ENCODE measurements around the gene LIPT2.

Gene LIPT2

GRCh38 chr11:74485868-74486267 lies 7.7 kb downstream of the LIPT2 start (continued):
- TF ChIP-seq SCRT2 (tag by site-specific recombination; IDR thresholded peaks at IDR 0.05) (no peak), ZNF398 (tag by site-specific recombination; IDR thresholded peaks at IDR 0.05) (no peak)

GRCh38 chr11:74480688-74481417 lies 12.7 kb downstream of the LIPT2 start:
- ChIA-PET CTCF (interaction anchor here (0.7 kb wide), 1 partner anchor 225 kb away, joined by 3 read pairs; no protein-coding TSS in a partner anchor), POLR2A (interaction anchor here (1.5 kb wide), 1 partner anchor 12 kb away, joined by 9 read pairs; the partner anchor contains the start of gene LIPT2)
- TF ChIP-seq ZFP3 (tag by site-specific recombination; IDR thresholded peaks at IDR 0.05; ENCODE audit: low read depth) (no peak), ZNF639 (tag by site-specific recombination; IDR thresholded peaks at IDR 0.05) (no peak), ZNF302 (tag by site-specific recombination; IDR thresholded peaks at IDR 0.05; ENCODE audit: low read depth) (no peak), ZSCAN16 (tag by site-specific recombination; IDR thresholded peaks at IDR 0.05) (no peak), ZNF394 (tag by site-specific recombination; IDR thresholded peaks at IDR 0.05; ENCODE audit: borderline replicate concordance) (no peak), ZNF324 (tag by site-specific recombination; IDR thresholded peaks at IDR 0.05) (no peak), KLF10 (tag by site-specific recombination; IDR thresholded peaks at IDR 0.05) (no peak), ZNF121 (tag by site-specific recombination; IDR thresholded peaks at IDR 0.05) (no peak)
- Histone ChIP-seq H3K9me3 (ENCODE audit: control insufficient read depth, insufficient read depth, low read depth, low read length) (no peaks in the 10 kb centered on the region), H3K36me3 (ENCODE audit: control insufficient read depth in 2 of 2, insufficient read depth in 1 of 2, low read length in 2 of 2) (no peaks in the 10 kb centered on the region), H3K27ac (ENCODE audit: extremely low read depth, low read depth, low read length) (no peak overlapping the region), H3K4me1 (ENCODE audit: control insufficient read depth, insufficient read depth, low read length) (no peaks in the 10 kb centered on the region), H3K4me3 (ENCODE audit: low read depth, low read length) (no peak overlapping the region)

- POLR2A ChIA-PET: no interaction called here
- CTCF ChIA-PET: interaction anchor here (0.7 to 1.2 kb wide), 3 partner anchors 31 to 94 kb away, joined by 3 to 4 read pairs (median 3); no protein-coding TSS in a partner anchor
Measured at GRCh38 chr11:74479732-74480123, 13.8 kb downstream of the LIPT2 start.

GRCh38 chr11:74478877-74479731 lies 14.4 kb downstream of the LIPT2 start:
- no peaks in the 10 kb centered on the region for H3K36me3 ChIP-seq (ENCODE audit: control insufficient read depth in 2 of 2, insufficient read depth in 1 of 2, low read length in 2 of 2)
- H3K4me3 ChIP-seq (ENCODE audit: low read depth, low read length): no peak overlapping the region
- H3K4me1 ChIP-seq (ENCODE audit: control insufficient read depth, insufficient read depth, low read length): no peaks in the 10 kb centered on the region
- no peaks in the 10 kb centered on the region for H3K9me3 ChIP-seq (ENCODE audit: control insufficient read depth, insufficient read depth, low read depth, low read length)
- CTCF ChIA-PET: interaction anchor here (0.7 to 1.2 kb wide), 4 partner anchors 31 to 968 kb away, joined by 3 to 5 read pairs (median 4); no protein-coding TSS in a partner anchor
- no peak overlapping the region for H3K27ac ChIP-seq (ENCODE audit: extremely low read depth, low read depth, low read length)
- POLR2A ChIA-PET: no interaction called here
- no peak for TF ChIP-seq ZBTB10 (tag by site-specific recombination; IDR thresholded peaks at IDR 0.05)
- no peak for TF ChIP-seq ZEB2 (tag by site-specific recombination; IDR thresholded peaks at IDR 0.05)
- no peak for TF ChIP-seq ZNF776 (tag by site-specific recombination; IDR thresholded peaks at IDR 0.05; ENCODE audit: borderline replicate concordance)
- TF ChIP-seq ZNF600 (tag by site-specific recombination; IDR thresholded peaks at IDR 0.05): no peak
- TF ChIP-seq HOXD13 (CRISPR knock-in tag; IDR thresholded peaks at IDR 0.05; ENCODE audit: borderline replicate concordance): no peak
- no peak for TF ChIP-seq ZNF121 (tag by site-specific recombination; IDR thresholded peaks at IDR 0.05)
- no peak for TF ChIP-seq OVOL3 (tag by site-specific recombination; IDR thresholded peaks at IDR 0.05)
- TF ChIP-seq ZNF354C (tag by site-specific recombination; IDR thresholded peaks at IDR 0.05; ENCODE audit: borderline replicate concordance, low read depth): no peak
- no peak for TF ChIP-seq ZNF530 (tag by site-specific recombination; IDR thresholded peaks at IDR 0.05; ENCODE audit: low read depth)
- TF ChIP-seq TCF7L2 (IDR thresholded peaks at IDR 0.05; ENCODE audit: borderline replicate concordance, low read depth, low read length): no peak
- TF ChIP-seq ZNF138 (tag by site-specific recombination; IDR thresholded peaks at IDR 0.05; ENCODE audit: borderline replicate concordance): no peak
- no peak for TF ChIP-seq ZNF175 (tag by site-specific recombination; IDR thresholded peaks at IDR 0.05)
- no peak for TF ChIP-seq SP7 (tag by site-specific recombination; IDR thresholded peaks at IDR 0.05)

More at GRCh38 chr11:74479732-74480123, 13.8 kb downstream of the LIPT2 start:
- Histone ChIP-seq H3K4me3 (ENCODE audit: low read depth, low read length) (no peak overlapping the region), H3K4me1 (ENCODE audit: control insufficient read depth, insufficient read depth, low read length) (no peaks in the 10 kb centered on the region), H3K9me3 (ENCODE audit: control insufficient read depth, insufficient read depth, low read depth, low read length) (no peaks in the 10 kb centered on the region), H3K27ac (ENCODE audit: extremely low read depth, low read depth, low read length) (no peak overlapping the region), H3K36me3 (ENCODE audit: control insufficient read depth in 2 of 2, insufficient read depth in 1 of 2, low read length in 2 of 2) (no peaks in the 10 kb centered on the region)
- TF ChIP-seq ZNF175 (tag by site-specific recombination; IDR thresholded peaks at IDR 0.05): no peak
- no peak for TF ChIP-seq ZNF19 (tag by site-specific recombination; IDR thresholded peaks at IDR 0.05; ENCODE audit: low read depth)

All from HEK293 (cell line).